K562 (cell line): ENCODE results near the gene DLGAP1. TPM values are rescaled to one million over a fixed set of nuclear protein-coding genes. Genes with fewer than 3 reads are reported as not detected.

ENCODE experiments used
- ATAC-seq: fragments of 200-7000 bp; cut with Tn5 transposase; 3 replicates; pipeline ENCODE4 v1.9.1; 2020; ENCODE audit warnings: moderate library complexity
- BruUV-seq: library from RNA; stranded (reverse); fragments of 400-500 nt; replicated peaks from 2 replicates; lab custom pipeline; 2021; lab: Mats Ljungman, UMichigan
- CTCF ChIA-PET: fragments of 300-600 bp; formaldehyde crosslinking; extraction: SDS; loops from one replicate; lab custom pipeline; 2021; ENCODE audit warnings: low intra/inter-chr PET ratio; lab: Yijun Ruan, JAX
- POLR2A ChIA-PET: fragments of 300-600, 350-650 bp; sonication (Branson Sonifier 250); formaldehyde crosslinking; extraction: SDS; loops from one replicate; lab custom pipeline; 2021; ENCODE audit warnings: antibody characterized with exemption, inconsistent platforms; lab: Yijun Ruan, JAX
- DNase-seq, 4 experiments: peaks; one replicate each; pipeline versions ENCODE4 v3.0.0 to v3.0.0-alpha.2; 2011 to 2018; ENCODE audit warnings: low spot score in 3 of 4, mixed read lengths in 3 of 4; ENCODE audit errors: extremely low read depth in 1 of 4
- FAIRE-seq: peaks from 2 replicates; lab custom pipeline; 2011; peaks lifted over from hg19 to GRCh38; lab: Jason Lieb, UNC
- H2AFZ ChIP-seq: 2 replicates; pipeline ENCODE4 v1.6.0; 2011; ENCODE audit warnings: low read depth, low read length, control low read depth, inconsistent platforms
- H3K27ac ChIP-seq: fragments of 200-600 bp; 3 replicates; pipeline ENCODE4 v1.8.0; 2011; ENCODE audit warnings: low read depth, mild to moderate bottlenecking, control low read depth, inconsistent platforms, low read length, moderate library complexity, mixed read lengths; ENCODE audit errors: extremely low read depth
- H3K27me3 ChIP-seq, 2 experiments: fragments of 300-600 bp in 1 of 2; 2 replicates in 1 of 2; 3 replicates in 1 of 2; pipeline versions ENCODE4 v1.6.0 to v1.8.0; 2011; ENCODE audit warnings: inconsistent platforms in 2 of 2, low read length in 2 of 2, mild to moderate bottlenecking in 1 of 2, mixed read lengths in 1 of 2, moderate library complexity in 1 of 2; ENCODE audit not compliant: control insufficient read depth in 2 of 2, insufficient read depth in 2 of 2
- H3K36me3 ChIP-seq: fragments of 300-600 bp; 3 replicates; pipeline ENCODE4 v1.8.0; 2011; ENCODE audit warnings: mild to moderate bottlenecking, low read length, inconsistent platforms; ENCODE audit not compliant: control insufficient read depth, insufficient read depth
- H3K4me1 ChIP-seq, 2 experiments: fragments of 200-600 bp in 1 of 2; replicated peaks in 1 of 2; 2 replicates in 1 of 2; 3 replicates in 1 of 2; pipeline versions ENCODE4 v1.5.1 to v1.8.0; 2011; ENCODE audit warnings: inconsistent platforms in 2 of 2, low read length in 2 of 2, mild to moderate bottlenecking in 1 of 2, mixed read lengths in 1 of 2, moderate library complexity in 1 of 2; ENCODE audit not compliant: control insufficient read depth in 2 of 2, insufficient read depth in 2 of 2
- H3K4me2 ChIP-seq: 2 replicates; pipeline ENCODE4 v1.6.1; 2011; ENCODE audit warnings: low read length, control low read depth, inconsistent platforms, mixed read lengths; ENCODE audit not compliant: insufficient read depth
- H3K4me3 ChIP-seq: fragments of 200-600 bp; sonication (generic), shearing (Covaris generic); 2 replicates; pipeline ENCODE4 v1.5.1; 2016; ENCODE audit warnings: control low read depth, inconsistent platforms
- H3K79me2 ChIP-seq: fragments of 200-600 bp; 3 replicates; pipeline ENCODE4 v1.8.0; 2011; ENCODE audit warnings: low read length, inconsistent platforms; ENCODE audit not compliant: control insufficient read depth, insufficient read depth
- H3K9ac ChIP-seq, 2 experiments: 2 replicates each; pipeline versions ENCODE4 v1.6.0 to v1.6.1; 2011; ENCODE audit warnings: low read depth in 2 of 2, low read length in 2 of 2, control low read depth in 1 of 2, inconsistent platforms in 1 of 2, mild to moderate bottlenecking in 1 of 2, mixed read lengths in 1 of 2; ENCODE audit not compliant: insufficient read depth in 1 of 2
- H3K9me1 ChIP-seq: one replicate; pipeline ENCODE4 v1.6.0; 2011; ENCODE audit warnings: inconsistent platforms, mild to moderate bottlenecking, low read length, moderate library complexity; ENCODE audit not compliant: control insufficient read depth, insufficient read depth
- H3K9me3 ChIP-seq: replicated peaks from 2 replicates; pipeline ENCODE4 v1.5.1; 2011; ENCODE audit warnings: low read depth, low read length, inconsistent platforms; ENCODE audit not compliant: control insufficient read depth, insufficient read depth
- H4K20me1 ChIP-seq: replicated peaks from 2 replicates; pipeline ENCODE4 v1.6.1; 2011; ENCODE audit warnings: low read length, inconsistent platforms, mixed read lengths; ENCODE audit not compliant: control insufficient read depth, insufficient read depth
- AFF1 ChIP-seq, 2 experiments: fragments of 450-650 bp; IDR thresholded peaks; 2 replicates each; pipeline ENCODE4 v1.6.1; 2018; ENCODE audit warnings: mild to moderate bottlenecking in 2 of 2, low read depth in 1 of 2; ENCODE audit not compliant: partially characterized antibody in 2 of 2
- BRD9 ChIP-seq: fragments of 450-650 bp; IDR thresholded peaks from 2 replicates; pipeline ENCODE4 v1.6.1; 2018; ENCODE audit warnings: low read depth; ENCODE audit not compliant: partially characterized antibody
- HINFP ChIP-seq: fragments of 450-650 bp; conservative IDR thresholded peaks from 2 replicates; pipeline ENCODE4 v1.6.1; 2016; ENCODE audit warnings: missing genetic modification characterization, low read depth, mild to moderate bottlenecking, control low read depth, missing compliant biosample characterization
- RFX1 ChIP-seq: fragments of 450-650 bp; IDR thresholded peaks from 2 replicates; pipeline ENCODE4 v1.6.1; 2016; ENCODE audit warnings: mild to moderate bottlenecking, moderate library complexity
- RHOXF2B ChIP-seq: fragments of 250-450 bp; sonication (Bioruptor Pico); conservative IDR thresholded peaks from 2 replicates; pipeline ENCODE4 v1.5.1; 2021
- SIN3B ChIP-seq: fragments of 450-650 bp; IDR thresholded peaks from 2 replicates; pipeline ENCODE4 v1.6.1; 2017; ENCODE audit warnings: low read depth, mild to moderate bottlenecking, moderate library complexity
- SMAD2 ChIP-seq: fragments of 150-350 bp; IDR thresholded peaks from 2 replicates; pipeline ENCODE4 v1.6.1; 2014; ENCODE audit warnings: low read depth, mild to moderate bottlenecking, low read length
- TEAD1 ChIP-seq, 2 experiments: fragments of 450-650 bp in 1 of 2; sonication (generic) in 1 of 2; formaldehyde crosslinking; IDR thresholded peaks; 2 replicates each; pipeline versions ENCODE4 v1.4.0 to v1.8.0; 2020 to 2022; ENCODE audit warnings: mild to moderate bottlenecking in 2 of 2, missing genetic modification reagents in 1 of 2
- XRCC5 ChIP-seq: fragments of 200-400 bp; formaldehyde crosslinking; IDR thresholded peaks from 2 replicates; pipeline ENCODE4 v1.6.1; 2017; ENCODE audit warnings: low read depth, mild to moderate bottlenecking, low read length
- ZNF347 ChIP-seq: fragments of 450-650 bp; formaldehyde crosslinking; IDR thresholded peaks from 2 replicates; pipeline ENCODE4 v1.4.0; 2020; ENCODE audit warnings: low read depth, mild to moderate bottlenecking, moderate library complexity
- ZNF449 ChIP-seq: fragments of 250-450 bp; sonication (Bioruptor Pico); IDR thresholded peaks from 2 replicates; pipeline ENCODE4 v1.8.0; 2022; ENCODE audit warnings: moderate library complexity, mild to moderate bottlenecking, inconsistent platforms
- ZNF639 ChIP-seq, 2 experiments: fragments of 200-800 bp in 1 of 2; sonication (Bioruptor generic) in 1 of 2; sonication (generic) in 1 of 2; formaldehyde crosslinking in 1 of 2; IDR thresholded peaks in 1 of 2; conservative IDR thresholded peaks in 1 of 2; 2 replicates each; pipeline versions ENCODE4 v1.5.0 to v1.6.1; 2016 to 2020; ENCODE audit warnings: missing compliant biosample characterization in 1 of 2, missing genetic modification characterization in 1 of 2, missing genetic modification reagents in 1 of 2
- WGBS: fragments of 100-300 bp; shearing (Covaris generic); methylation state at CpG from one replicate; pipeline ENCODE4 v1.1.6; 2016; ENCODE audit warnings: low coverage, mixed read lengths; ENCODE audit not compliant: insufficient coverage; ENCODE audit errors: missing lambda C conversion rate; 5-methylcytosine and 5-hydroxymethylcytosine counted together
- in situ Hi-C: fragments of 300-500 bp; cut with MboI; formaldehyde crosslinking; loops from 4 replicates; pipeline ENCODE4 v1.15.0; 2018; ENCODE audit warnings: inconsistent platforms, mixed read lengths
- intact Hi-C: fragments of 100-400 bp; cut with micrococcal nuclease; formaldehyde crosslinking; loops from 2 replicates; pipeline ENCODE4 v1.14.2; 2022
- polyA plus RNA-seq, 8 experiments: library from polyadenylated mRNA; depleted of rRNA in 4 of 8; stranded (reverse) in 5 of 8; unstranded in 3 of 8; fragments of >200 nt; fragmentation: Nextera tagmentation in 2 of 8; fragmentation: Illumina TruSeq in 1 of 8; extraction: Ambion mirVana in 2 of 8; extraction: Trizol in 1 of 8; gene quantifications; 2 replicates each; pipeline versions ENCODE4 v1.2.1 to v1.2.3, GENCODE V29; 2011 to 2014; ENCODE audit warnings: inconsistent platforms in 1 of 8, missing spikeins in 1 of 8
- total RNA-seq, 7 experiments: library from RNA; depleted of rRNA in 6 of 7; stranded (reverse); fragments of >200 nt in 6 of 7; fragmentation: Illumina TruSeq in 2 of 7; extraction: Trizol in 2 of 7; gene quantifications; 2 replicates each; pipeline versions ENCODE4 v1.2.1 to v1.2.3, GENCODE V29; 2011 to 2021; ENCODE audit warnings: low replicate concordance in 1 of 7

The DLGAP1 gene
- total and polyA plus RNA-seq, 9 of the 15 experiments (the other 6 are each of a cell fraction or from before 2014, with no cell fraction given) = 0.04 to 0.22 (median 0.08) TPM

GRCh38 chr18:4101009-4101408 is 354.1 kb downstream of the DLGAP1 start:
- in situ Hi-C loops (loop anchor here (25.0 kb wide), 1 partner anchor 961 kb away; no protein-coding TSS in a partner anchor), intact Hi-C loops (no loop called here)
- Histone ChIP-seq H3K79me2 (no peaks in the 10 kb centered on the region), H3K4me2 (no peak overlapping the region), H3K9me3 (no peaks in the 10 kb centered on the region), H3K4me3 (no peak overlapping the region), H3K27me3 (no peaks in the 10 kb centered on the region), H3K9ac (no peak overlapping the region), H3K4me1 (no peaks in the 10 kb centered on the region), H3K9me1 (no peaks in the 10 kb centered on the region), H3K27ac (no peak overlapping the region), H3K36me3 (no peaks in the 10 kb centered on the region), H2AFZ (no peak overlapping the region), H4K20me1 (no peaks in the 10 kb centered on the region)
- POLR2A ChIA-PET = interaction anchor here (0.6 kb wide), 1 partner anchor 421 kb away, joined by 5 read pairs; no protein-coding TSS in a partner anchor
- FAIRE-seq = no peak
- no peak for ATAC-seq
- TF ChIP-seq SIN3B = no peak
- TF ChIP-seq ZNF347 (CRISPR knock-in tag) = no peak
- no peak for TF ChIP-seq RHOXF2B (CRISPR knock-in tag)
- no peak for TF ChIP-seq SMAD2
- TF ChIP-seq ZNF449 (CRISPR knock-in tag) = no peak
- no peak for TF ChIP-seq BRD9
- TF ChIP-seq RFX1 = no peak
- no peak for TF ChIP-seq XRCC5
- no peak for TF ChIP-seq HINFP (tag)
- TF ChIP-seq ZNF639 (CRISPR knock-in tag; conservative IDR thresholded peaks at IDR 0.05 in 1 of 2, IDR thresholded peaks at IDR 0.05 in 1 of 2) = no peak
- TF ChIP-seq TEAD1 (CRISPR knock-in tag; IDR thresholded peaks at IDR 0.05) = no peak
- TF ChIP-seq AFF1 (IDR thresholded peaks at IDR 0.05; ENCODE audit: low read depth in 1 of 2, partially characterized antibody in 2 of 2) = no peak
- no TSS peak for BruUV-seq
- CTCF ChIA-PET = no interaction called here
- DNase-seq = no peak
- 2% methylated on average over 5 of the region's 5 CpGs for WGBS
